HEK293 (cell line): Measurements from ENCODE around the gene HOXD11.

Experiments
- CTCF ChIA-PET: fragments of 350-600 bp; formaldehyde crosslinking; extraction: SDS; loops from one replicate; lab custom pipeline; 2021; ENCODE audit warnings: antibody characterized with exemption; lab: Yijun Ruan, JAX
- POLR2A ChIA-PET: fragments of 300-600 bp; formaldehyde crosslinking; extraction: SDS; loops from one replicate; lab custom pipeline; 2020; ENCODE audit warnings: antibody characterized with exemption, inconsistent platforms; lab: Yijun Ruan, JAX
- H3K27ac ChIP-seq: fragments of 200-500 bp; sonication (Bioruptor generic); 2 replicates; pipeline ENCODE4 v1.5.1; 2014; ENCODE audit warnings: low read depth, low read length, control low read depth, inconsistent platforms; ENCODE audit errors: extremely low read depth
- H3K36me3 ChIP-seq, 2 experiments: fragments of 200-500 bp in 1 of 2; sonication (Bioruptor generic) in 1 of 2; 1 replicate in 1 of 2; 2 replicates in 1 of 2; pipeline ENCODE4 v1.5.1; 2014 to 2017; ENCODE audit warnings: inconsistent platforms in 2 of 2, low read length in 2 of 2; ENCODE audit not compliant: control insufficient read depth in 2 of 2, insufficient read depth in 1 of 2
- H3K4me1 ChIP-seq: fragments of 200-500 bp; sonication (Bioruptor generic); 2 replicates; pipeline ENCODE4 v1.5.1; 2014; ENCODE audit warnings: mild to moderate bottlenecking, low read length, inconsistent platforms; ENCODE audit not compliant: control insufficient read depth, insufficient read depth
- H3K4me3 ChIP-seq: 2 replicates; pipeline ENCODE4 v1.5.1; 2011; ENCODE audit warnings: low read depth, mild to moderate bottlenecking, control low read depth, low read length, moderate library complexity
- H3K9me3 ChIP-seq: fragments of 200-500 bp; sonication (Bioruptor generic); 2 replicates; pipeline ENCODE4 v1.5.1; 2014; ENCODE audit warnings: low read depth, low read length, inconsistent platforms; ENCODE audit not compliant: control insufficient read depth, insufficient read depth
- GLI4 ChIP-seq: fragments of 450-650 bp; formaldehyde crosslinking; IDR thresholded peaks from 2 replicates; pipeline ENCODE4 v1.5.1; 2016; ENCODE audit warnings: missing biosample characterization, missing genetic modification characterization
- IKZF3 ChIP-seq: fragments of 450-650 bp; IDR thresholded peaks from 2 replicates; pipeline ENCODE4 v1.5.0; 2018; ENCODE audit warnings: missing biosample characterization, mild to moderate bottlenecking, missing genetic modification characterization, moderate library complexity
- KLF8 ChIP-seq: fragments of 450-650 bp; formaldehyde crosslinking; IDR thresholded peaks from 2 replicates; pipeline ENCODE4 v1.5.1; 2016; ENCODE audit warnings: missing biosample characterization, missing genetic modification characterization
- OVOL3 ChIP-seq: fragments of 450-650 bp; formaldehyde crosslinking; IDR thresholded peaks from 2 replicates; pipeline ENCODE4 v1.5.1; 2016; ENCODE audit warnings: missing biosample characterization, missing genetic modification characterization
- TRIM28 ChIP-seq: IDR thresholded peaks from 2 replicates; pipeline ENCODE4 v1.6.1; 2011; ENCODE audit warnings: low read length, control low read depth, borderline replicate concordance
- ZBTB48 ChIP-seq: fragments of 450-650 bp; formaldehyde crosslinking; IDR thresholded peaks from 2 replicates; pipeline ENCODE4 v1.5.1; 2016; ENCODE audit warnings: missing biosample characterization, missing genetic modification characterization
- ZFP3 ChIP-seq: fragments of 450-650 bp; formaldehyde crosslinking; IDR thresholded peaks from 2 replicates; pipeline ENCODE4 v1.5.1; 2016; ENCODE audit warnings: low read depth, missing biosample characterization, missing genetic modification characterization
- ZFP37 ChIP-seq: fragments of 450-650 bp; formaldehyde crosslinking; IDR thresholded peaks from 2 replicates; pipeline ENCODE4 v1.5.1; 2016; ENCODE audit warnings: missing biosample characterization, missing genetic modification characterization
- ZFP41 ChIP-seq: fragments of 450-650 bp; formaldehyde crosslinking; IDR thresholded peaks from 2 replicates; pipeline ENCODE4 v1.5.1; 2016; ENCODE audit warnings: missing biosample characterization, missing genetic modification characterization, borderline replicate concordance
- ZNF266 ChIP-seq: fragments of 450-650 bp; formaldehyde crosslinking; IDR thresholded peaks from 2 replicates; pipeline ENCODE4 v1.5.1; 2016; ENCODE audit warnings: missing biosample characterization, missing genetic modification characterization, low read depth
- ZNF324 ChIP-seq: fragments of 450-650 bp; formaldehyde crosslinking; IDR thresholded peaks from 2 replicates; pipeline ENCODE4 v1.5.1; 2016; ENCODE audit warnings: missing biosample characterization, missing genetic modification characterization
- ZNF350 ChIP-seq: fragments of 450-650 bp; formaldehyde crosslinking; IDR thresholded peaks from 2 replicates; pipeline ENCODE4 v1.5.0; 2017; ENCODE audit warnings: missing biosample characterization, mild to moderate bottlenecking, missing genetic modification characterization
- ZNF423 ChIP-seq: fragments of 450-650 bp; formaldehyde crosslinking; IDR thresholded peaks from 2 replicates; pipeline ENCODE4 v1.5.1; 2016; ENCODE audit warnings: missing biosample characterization, missing genetic modification characterization
- ZNF529 ChIP-seq: fragments of 450-650 bp; formaldehyde crosslinking; IDR thresholded peaks from 2 replicates; pipeline ENCODE4 v1.5.1; 2017; ENCODE audit warnings: missing genetic modification characterization, missing biosample characterization; ENCODE audit not compliant: insufficient replicate concordance
- ZNF544 ChIP-seq: fragments of 450-650 bp; formaldehyde crosslinking; IDR thresholded peaks from 2 replicates; pipeline ENCODE4 v1.5.0; 2017; ENCODE audit warnings: missing biosample characterization, missing genetic modification characterization
- ZNF571 ChIP-seq: fragments of 450-650 bp; formaldehyde crosslinking; IDR thresholded peaks from 2 replicates; pipeline ENCODE4 v1.5.0; 2017; ENCODE audit warnings: missing biosample characterization, missing genetic modification characterization
- ZNF658 ChIP-seq: fragments of 450-650 bp; formaldehyde crosslinking; IDR thresholded peaks from 2 replicates; pipeline ENCODE4; 2016; ENCODE audit warnings: missing biosample characterization, missing genetic modification characterization
- ZNF776 ChIP-seq: fragments of 450-650 bp; formaldehyde crosslinking; IDR thresholded peaks from 2 replicates; pipeline ENCODE4 v1.5.0; 2017; ENCODE audit warnings: missing biosample characterization, missing genetic modification characterization, borderline replicate concordance
- TF ChIP-seq, protein P1 (sequence below): fragments of 450-650 bp; formaldehyde crosslinking; IDR thresholded peaks from 2 replicates; pipeline ENCODE4 v1.5.1; 2017; ENCODE audit warnings: missing biosample characterization, missing genetic modification characterization
- TF ChIP-seq, protein P2 (sequence below): fragments of 450-650 bp; formaldehyde crosslinking; conservative IDR thresholded peaks from 2 replicates; pipeline ENCODE4 v1.5.1; 2016; ENCODE audit warnings: low read depth, missing biosample characterization, missing genetic modification characterization
- TF ChIP-seq, protein P3 (sequence below): fragments of 450-650 bp; formaldehyde crosslinking; IDR thresholded peaks from 2 replicates; pipeline ENCODE4 v1.5.1; 2016; ENCODE audit warnings: missing biosample characterization, missing genetic modification characterization
- TF ChIP-seq, protein P4 (sequence below): fragments of 450-650 bp; formaldehyde crosslinking; IDR thresholded peaks from 2 replicates; pipeline ENCODE4 v1.5.1; 2017; ENCODE audit warnings: missing biosample characterization, missing genetic modification characterization

The HOXD11 gene

DNA sequence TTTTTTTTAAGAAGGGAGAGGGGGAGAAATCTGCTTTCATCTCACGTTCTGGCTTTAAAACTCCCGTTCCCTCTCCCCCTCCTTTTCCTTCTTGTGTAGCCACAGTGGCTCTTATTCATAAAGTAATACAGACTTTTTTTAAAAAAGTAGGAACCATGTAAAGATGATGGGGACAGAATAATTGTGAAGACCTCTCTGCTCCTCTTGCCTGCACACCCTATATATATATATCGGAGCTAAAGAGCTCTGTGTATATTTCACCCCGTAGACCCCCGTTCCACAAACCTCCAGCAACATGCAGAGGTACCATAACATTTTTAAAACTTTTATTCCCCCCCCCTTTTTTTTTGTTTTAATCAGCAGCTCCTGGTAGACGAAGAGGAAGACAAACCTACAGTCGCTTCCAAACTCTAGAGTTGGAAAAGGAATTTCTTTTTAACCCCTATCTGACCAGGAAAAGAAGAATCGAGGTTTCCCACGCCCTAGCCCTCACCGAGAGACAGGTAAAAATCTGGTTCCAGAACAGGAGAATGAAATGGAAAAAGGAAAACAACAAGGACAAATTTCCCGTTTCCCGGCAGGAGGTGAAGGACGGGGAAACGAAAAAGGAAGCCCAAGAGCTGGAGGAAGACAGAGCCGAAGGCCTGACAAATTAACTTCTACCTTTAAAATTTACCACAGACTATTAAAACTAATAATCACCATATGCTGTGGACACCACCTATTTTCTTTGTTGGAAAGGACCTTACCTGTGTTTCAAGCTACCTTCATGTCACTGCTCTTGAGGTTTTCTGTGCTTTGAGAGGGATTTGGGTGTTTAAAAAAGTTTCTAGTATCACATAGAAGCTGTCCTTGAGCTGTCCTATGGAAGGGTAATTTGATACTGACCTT lies 24.1 kb downstream of the HOXD11 start (continued):
- TF ChIP-seq, protein P1, sequence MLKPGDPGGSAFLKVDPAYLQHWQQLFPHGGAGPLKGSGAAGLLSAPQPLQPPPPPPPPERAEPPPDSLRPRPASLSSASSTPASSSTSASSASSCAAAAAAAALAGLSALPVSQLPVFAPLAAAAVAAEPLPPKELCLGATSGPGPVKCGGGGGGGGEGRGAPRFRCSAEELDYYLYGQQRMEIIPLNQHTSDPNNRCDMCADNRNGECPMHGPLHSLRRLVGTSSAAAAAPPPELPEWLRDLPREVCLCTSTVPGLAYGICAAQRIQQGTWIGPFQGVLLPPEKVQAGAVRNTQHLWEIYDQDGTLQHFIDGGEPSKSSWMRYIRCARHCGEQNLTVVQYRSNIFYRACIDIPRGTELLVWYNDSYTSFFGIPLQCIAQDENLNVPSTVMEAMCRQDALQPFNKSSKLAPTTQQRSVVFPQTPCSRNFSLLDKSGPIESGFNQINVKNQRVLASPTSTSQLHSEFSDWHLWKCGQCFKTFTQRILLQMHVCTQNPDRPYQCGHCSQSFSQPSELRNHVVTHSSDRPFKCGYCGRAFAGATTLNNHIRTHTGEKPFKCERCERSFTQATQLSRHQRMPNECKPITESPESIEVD (tag by site-specific recombination), result 0 out of 2 replicates have a peak, but pooled peaks have one; percentile 12
- TF ChIP-seq, protein P2, sequence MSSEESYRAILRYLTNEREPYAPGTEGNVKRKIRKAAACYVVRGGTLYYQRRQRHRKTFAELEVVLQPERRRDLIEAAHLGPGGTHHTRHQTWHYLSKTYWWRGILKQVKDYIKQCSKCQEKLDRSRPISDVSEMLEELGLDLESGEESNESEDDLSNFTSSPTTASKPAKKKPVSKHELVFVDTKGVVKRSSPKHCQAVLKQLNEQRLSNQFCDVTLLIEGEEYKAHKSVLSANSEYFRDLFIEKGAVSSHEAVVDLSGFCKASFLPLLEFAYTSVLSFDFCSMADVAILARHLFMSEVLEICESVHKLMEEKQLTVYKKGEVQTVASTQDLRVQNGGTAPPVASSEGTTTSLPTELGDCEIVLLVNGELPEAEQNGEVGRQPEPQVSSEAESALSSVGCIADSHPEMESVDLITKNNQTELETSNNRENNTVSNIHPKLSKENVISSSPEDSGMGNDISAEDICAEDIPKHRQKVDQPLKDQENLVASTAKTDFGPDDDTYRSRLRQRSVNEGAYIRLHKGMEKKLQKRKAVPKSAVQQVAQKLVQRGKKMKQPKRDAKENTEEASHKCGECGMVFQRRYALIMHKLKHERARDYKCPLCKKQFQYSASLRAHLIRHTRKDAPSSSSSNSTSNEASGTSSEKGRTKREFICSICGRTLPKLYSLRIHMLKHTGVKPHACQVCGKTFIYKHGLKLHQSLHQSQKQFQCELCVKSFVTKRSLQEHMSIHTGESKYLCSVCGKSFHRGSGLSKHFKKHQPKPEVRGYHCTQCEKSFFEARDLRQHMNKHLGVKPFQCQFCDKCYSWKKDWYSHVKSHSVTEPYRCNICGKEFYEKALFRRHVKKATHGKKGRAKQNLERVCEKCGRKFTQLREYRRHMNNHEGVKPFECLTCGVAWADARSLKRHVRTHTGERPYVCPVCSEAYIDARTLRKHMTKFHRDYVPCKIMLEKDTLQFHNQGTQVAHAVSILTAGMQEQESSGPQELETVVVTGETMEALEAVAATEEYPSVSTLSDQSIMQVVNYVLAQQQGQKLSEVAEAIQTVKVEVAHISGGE (tag by site-specific recombination), result peak; percentile 7; the same call in 1 of the 2 replicates
- TF ChIP-seq ZNF350 (tag by site-specific recombination) (no peak), ZBTB48 (tag by site-specific recombination) (no peak), IKZF3 (tag by site-specific recombination) (peak; percentile 32; the same call in 1 of the 2 replicates)

DNA sequence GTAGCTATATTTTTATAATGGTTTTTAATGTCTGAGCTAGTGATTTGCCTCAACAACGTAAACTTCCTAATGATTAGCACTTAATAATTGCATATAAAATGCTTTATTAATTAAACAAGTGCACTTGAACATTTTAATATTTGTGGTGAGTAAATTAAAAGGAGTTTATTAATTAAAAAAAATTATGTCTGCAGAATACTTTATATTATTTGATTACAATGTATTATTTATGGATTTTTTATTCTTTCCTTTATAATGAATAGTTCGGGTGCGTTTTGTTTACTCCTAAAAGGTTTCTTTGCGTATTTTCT lies 24.7 kb downstream of the HOXD11 start:
- Histone ChIP-seq H3K27ac (no peak overlapping the region), H3K9me3 (no peaks in the 10 kb centered on the region), H3K4me1 (peaks cover 13% of the 10 kb centered on the region; the same call in 1 of the 2 replicates), H3K36me3 (no peaks in the 10 kb centered on the region), H3K4me3 (no peak overlapping the region)
- ChIA-PET CTCF (interaction anchor here (0.6 to 3.1 kb wide), 13 partner anchors 9 to 1115 kb away, joined by 3 to 19 read pairs (median 4); no protein-coding TSS in a partner anchor), POLR2A (interaction anchor here (0.9 to 1.3 kb wide), 2 partner anchors 9 to 25 kb away, joined by 4 to 6 read pairs; no protein-coding TSS in a partner anchor)
- no peak for TF ChIP-seq GLI4 (tag by site-specific recombination)
- no peak for TF ChIP-seq ZFP3 (tag by site-specific recombination)
- TF ChIP-seq ZNF776, result no peak
- TF ChIP-seq, protein P3, sequence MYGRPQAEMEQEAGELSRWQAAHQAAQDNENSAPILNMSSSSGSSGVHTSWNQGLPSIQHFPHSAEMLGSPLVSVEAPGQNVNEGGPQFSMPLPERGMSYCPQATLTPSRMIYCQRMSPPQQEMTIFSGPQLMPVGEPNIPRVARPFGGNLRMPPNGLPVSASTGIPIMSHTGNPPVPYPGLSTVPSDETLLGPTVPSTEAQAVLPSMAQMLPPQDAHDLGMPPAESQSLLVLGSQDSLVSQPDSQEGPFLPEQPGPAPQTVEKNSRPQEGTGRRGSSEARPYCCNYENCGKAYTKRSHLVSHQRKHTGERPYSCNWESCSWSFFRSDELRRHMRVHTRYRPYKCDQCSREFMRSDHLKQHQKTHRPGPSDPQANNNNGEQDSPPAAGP (tag by site-specific recombination), result no peak
- no peak for TF ChIP-seq ZFP41 (tag by site-specific recombination)
- no peak for TF ChIP-seq ZNF544 (tag by site-specific recombination)
- TF ChIP-seq ZNF266, result no peak
- no peak for TF ChIP-seq ZNF423 (tag by site-specific recombination)
- TF ChIP-seq ZNF658 (tag by site-specific recombination), result no peak
- TF ChIP-seq ZNF529, result no peak
- TF ChIP-seq ZFP37 (tag by site-specific recombination), result no peak
- TF ChIP-seq KLF8 (tag by site-specific recombination), result no peak
- TF ChIP-seq TRIM28, result no peak
- no peak for TF ChIP-seq OVOL3 (tag by site-specific recombination)
- TF ChIP-seq, protein P4, sequence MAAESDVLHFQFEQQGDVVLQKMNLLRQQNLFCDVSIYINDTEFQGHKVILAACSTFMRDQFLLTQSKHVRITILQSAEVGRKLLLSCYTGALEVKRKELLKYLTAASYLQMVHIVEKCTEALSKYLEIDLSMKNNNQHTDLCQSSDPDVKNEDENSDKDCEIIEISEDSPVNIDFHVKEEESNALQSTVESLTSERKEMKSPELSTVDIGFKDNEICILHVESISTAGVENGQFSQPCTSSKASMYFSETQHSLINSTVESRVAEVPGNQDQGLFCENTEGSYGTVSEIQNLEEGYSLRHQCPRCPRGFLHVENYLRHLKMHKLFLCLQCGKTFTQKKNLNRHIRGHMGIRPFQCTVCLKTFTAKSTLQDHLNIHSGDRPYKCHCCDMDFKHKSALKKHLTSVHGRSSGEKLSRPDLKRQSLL (tag by site-specific recombination), result no peak
- TF ChIP-seq ZNF324, result no peak
- no peak for TF ChIP-seq ZNF571 (tag by site-specific recombination)
